K562 (cell line): Measurements from ENCODE around the gene BTN3A1. TPM values are rescaled to one million over a fixed set of nuclear protein-coding genes. Genes with fewer than 3 reads are reported as not detected.

ENCODE experiments used
- ATAC-seq: fragments of 200-7000 bp; cut with Tn5 transposase; 3 replicates; pipeline ENCODE4 v1.9.1; 2020; ENCODE audit warnings: moderate library complexity
- BruUV-seq: library from RNA; stranded (reverse); fragments of 400-500 nt; replicated peaks from 2 replicates; lab custom pipeline; 2021; lab: Mats Ljungman, UMichigan
- CTCF ChIA-PET: fragments of 300-600 bp; formaldehyde crosslinking; extraction: SDS; loops from one replicate; lab custom pipeline; 2021; ENCODE audit warnings: low intra/inter-chr PET ratio; lab: Yijun Ruan, JAX
- POLR2A ChIA-PET: fragments of 300-600, 350-650 bp; sonication (Branson Sonifier 250); formaldehyde crosslinking; extraction: SDS; loops from one replicate; lab custom pipeline; 2021; ENCODE audit warnings: antibody characterized with exemption, inconsistent platforms; lab: Yijun Ruan, JAX
- DNase-seq, 4 experiments: peaks; one replicate each; pipeline versions ENCODE4 v3.0.0 to v3.0.0-alpha.2; 2011 to 2018; ENCODE audit warnings: low spot score in 3 of 4, mixed read lengths in 3 of 4; ENCODE audit errors: extremely low read depth in 1 of 4
- FAIRE-seq: peaks from 2 replicates; lab custom pipeline; 2011; peaks lifted over from hg19 to GRCh38; lab: Jason Lieb, UNC
- H2AFZ ChIP-seq: 2 replicates; pipeline ENCODE4 v1.6.0; 2011; ENCODE audit warnings: low read depth, low read length, control low read depth, inconsistent platforms
- H3K27ac ChIP-seq: fragments of 200-600 bp; 3 replicates; pipeline ENCODE4 v1.8.0; 2011; ENCODE audit warnings: low read depth, mild to moderate bottlenecking, control low read depth, inconsistent platforms, low read length, moderate library complexity, mixed read lengths; ENCODE audit errors: extremely low read depth
- H3K27me3 ChIP-seq, 2 experiments: fragments of 300-600 bp in 1 of 2; 2 replicates in 1 of 2; 3 replicates in 1 of 2; pipeline versions ENCODE4 v1.6.0 to v1.8.0; 2011; ENCODE audit warnings: inconsistent platforms in 2 of 2, low read length in 2 of 2, mild to moderate bottlenecking in 1 of 2, mixed read lengths in 1 of 2, moderate library complexity in 1 of 2; ENCODE audit not compliant: control insufficient read depth in 2 of 2, insufficient read depth in 2 of 2
- H3K36me3 ChIP-seq: fragments of 300-600 bp; 3 replicates; pipeline ENCODE4 v1.8.0; 2011; ENCODE audit warnings: mild to moderate bottlenecking, low read length, inconsistent platforms; ENCODE audit not compliant: control insufficient read depth, insufficient read depth
- H3K4me1 ChIP-seq, 2 experiments: fragments of 200-600 bp in 1 of 2; replicated peaks in 1 of 2; 2 replicates in 1 of 2; 3 replicates in 1 of 2; pipeline versions ENCODE4 v1.5.1 to v1.8.0; 2011; ENCODE audit warnings: inconsistent platforms in 2 of 2, low read length in 2 of 2, mild to moderate bottlenecking in 1 of 2, mixed read lengths in 1 of 2, moderate library complexity in 1 of 2; ENCODE audit not compliant: control insufficient read depth in 2 of 2, insufficient read depth in 2 of 2
- H3K4me2 ChIP-seq: 2 replicates; pipeline ENCODE4 v1.6.1; 2011; ENCODE audit warnings: low read length, control low read depth, inconsistent platforms, mixed read lengths; ENCODE audit not compliant: insufficient read depth
- H3K4me3 ChIP-seq: fragments of 200-600 bp; sonication (generic), shearing (Covaris generic); 2 replicates; pipeline ENCODE4 v1.5.1; 2016; ENCODE audit warnings: control low read depth, inconsistent platforms
- H3K79me2 ChIP-seq: fragments of 200-600 bp; 3 replicates; pipeline ENCODE4 v1.8.0; 2011; ENCODE audit warnings: low read length, inconsistent platforms; ENCODE audit not compliant: control insufficient read depth, insufficient read depth
- H3K9ac ChIP-seq, 2 experiments: 2 replicates each; pipeline versions ENCODE4 v1.6.0 to v1.6.1; 2011; ENCODE audit warnings: low read depth in 2 of 2, low read length in 2 of 2, control low read depth in 1 of 2, inconsistent platforms in 1 of 2, mild to moderate bottlenecking in 1 of 2, mixed read lengths in 1 of 2; ENCODE audit not compliant: insufficient read depth in 1 of 2
- H3K9me1 ChIP-seq: one replicate; pipeline ENCODE4 v1.6.0; 2011; ENCODE audit warnings: inconsistent platforms, mild to moderate bottlenecking, low read length, moderate library complexity; ENCODE audit not compliant: control insufficient read depth, insufficient read depth
- H3K9me3 ChIP-seq: replicated peaks from 2 replicates; pipeline ENCODE4 v1.5.1; 2011; ENCODE audit warnings: low read depth, low read length, inconsistent platforms; ENCODE audit not compliant: control insufficient read depth, insufficient read depth
- H4K20me1 ChIP-seq: replicated peaks from 2 replicates; pipeline ENCODE4 v1.6.1; 2011; ENCODE audit warnings: low read length, inconsistent platforms, mixed read lengths; ENCODE audit not compliant: control insufficient read depth, insufficient read depth
- BCOR ChIP-seq: fragments of 450-650 bp; IDR thresholded peaks from 2 replicates; pipeline ENCODE4 v1.6.1; 2016
- CBX8 ChIP-seq: fragments of 200-600 bp; sonication (generic); IDR thresholded peaks from 2 replicates; pipeline ENCODE4 v1.6.1; 2012; ENCODE audit warnings: borderline replicate concordance, mixed run types, low read depth, mild to moderate bottlenecking, moderate library complexity, mixed read lengths, low read length, control low read depth, inconsistent platforms; ENCODE audit not compliant: poor library complexity, severe bottlenecking; ENCODE audit errors: extremely low read depth
- DLX4 ChIP-seq: fragments of 250-450 bp; sonication (Bioruptor Pico); IDR thresholded peaks from 2 replicates; pipeline ENCODE4 v1.6.1; 2021; ENCODE audit warnings: mild to moderate bottlenecking
- ELF2 ChIP-seq: fragments of 250-450 bp; sonication (Bioruptor Pico); IDR thresholded peaks from 2 replicates; pipeline ENCODE4 v1.5.0; 2021; ENCODE audit warnings: mild to moderate bottlenecking
- GTF2B ChIP-seq: IDR thresholded peaks from 2 replicates; pipeline ENCODE4 v1.6.1; 2011; ENCODE audit not compliant: insufficient read length; ENCODE audit errors: extremely low read depth
- HNRNPH1 ChIP-seq: fragments of 200-400 bp; formaldehyde crosslinking; optimal IDR thresholded peaks from 2 replicates; pipeline ENCODE3; 2017; ENCODE audit warnings: low read depth, mild to moderate bottlenecking, low read length, moderate library complexity
- KLF1 ChIP-seq: fragments of 450-650 bp; IDR thresholded peaks from 2 replicates; pipeline ENCODE4 v1.6.1; 2016; ENCODE audit warnings: missing genetic modification characterization, missing compliant biosample characterization
- NFYB ChIP-seq: IDR thresholded peaks from 2 replicates; pipeline ENCODE4 v1.6.1; 2011; ENCODE audit warnings: mild to moderate bottlenecking, moderate library complexity; ENCODE audit not compliant: insufficient read length; ENCODE audit errors: extremely low read depth
- SAP30 ChIP-seq: fragments of 200-600 bp; sonication (generic); IDR thresholded peaks from 2 replicates; pipeline ENCODE4 v1.6.1; 2012; ENCODE audit warnings: borderline replicate concordance, low read depth, mild to moderate bottlenecking, moderate library complexity, low read length, control low read depth, inconsistent platforms; ENCODE audit not compliant: insufficient read depth, poor library complexity, severe bottlenecking
- ZNF398 ChIP-seq: fragments of 250-450 bp; sonication (Bioruptor Pico); IDR thresholded peaks from 2 replicates; pipeline ENCODE4 v1.8.0; 2021; ENCODE audit warnings: moderate library complexity, mild to moderate bottlenecking, inconsistent platforms
- WGBS: fragments of 100-300 bp; shearing (Covaris generic); methylation state at CpG from one replicate; pipeline ENCODE4 v1.1.6; 2016; ENCODE audit warnings: low coverage, mixed read lengths; ENCODE audit not compliant: insufficient coverage; ENCODE audit errors: missing lambda C conversion rate; 5-methylcytosine and 5-hydroxymethylcytosine counted together
- in situ Hi-C: fragments of 300-500 bp; cut with MboI; formaldehyde crosslinking; loops from 4 replicates; pipeline ENCODE4 v1.15.0; 2018; ENCODE audit warnings: inconsistent platforms, mixed read lengths
- intact Hi-C: fragments of 100-400 bp; cut with micrococcal nuclease; formaldehyde crosslinking; loops from 2 replicates; pipeline ENCODE4 v1.14.2; 2022
- polyA plus RNA-seq, 8 experiments: library from polyadenylated mRNA; depleted of rRNA in 4 of 8; stranded (reverse) in 5 of 8; unstranded in 3 of 8; fragments of >200 nt; fragmentation: Nextera tagmentation in 2 of 8; fragmentation: Illumina TruSeq in 1 of 8; extraction: Ambion mirVana in 2 of 8; extraction: Trizol in 1 of 8; gene quantifications; 2 replicates each; pipeline versions ENCODE4 v1.2.1 to v1.2.3, GENCODE V29; 2011 to 2014; ENCODE audit warnings: inconsistent platforms in 1 of 8, missing spikeins in 1 of 8
- total RNA-seq, 7 experiments: library from RNA; depleted of rRNA in 6 of 7; stranded (reverse); fragments of >200 nt in 6 of 7; fragmentation: Illumina TruSeq in 2 of 7; extraction: Trizol in 2 of 7; gene quantifications; 2 replicates each; pipeline versions ENCODE4 v1.2.1 to v1.2.3, GENCODE V29; 2011 to 2021; ENCODE audit warnings: low replicate concordance in 1 of 7

BTN3A1 gene
- total and polyA plus RNA-seq, 9 of the 15 experiments (the other 6 are each of a cell fraction or from before 2014, with no cell fraction given), result 0.84 to 8.5 (median 3.9) TPM

GRCh38 chr6:26360451-26361416 is 41.3 kb upstream of the BTN3A1 start:
- ChIA-PET CTCF (no interaction called here), POLR2A (interaction anchor here (0.8 to 2.0 kb wide), 2 partner anchors 16 to 21 kb away, joined by 4 read pairs; no protein-coding TSS in a partner anchor)
- intact Hi-C loops (no loop called here), in situ Hi-C loops (no loop called here)
- H3K27ac ChIP-seq, result no peak overlapping the region
- no peak for FAIRE-seq
- no peaks in the 10 kb centered on the region for H3K27me3 ChIP-seq
- H3K4me2 ChIP-seq, result no peak overlapping the region
- TF ChIP-seq ELF2 (CRISPR knock-in tag), result no peak
- no peak for TF ChIP-seq SAP30
- no peak for TF ChIP-seq GTF2B
- no peak for TF ChIP-seq BCOR
- no peak for TF ChIP-seq NFYB
- TF ChIP-seq ZNF398 (CRISPR knock-in tag), result no peak
- no peak for TF ChIP-seq CBX8
- no peak for TF ChIP-seq DLX4 (CRISPR knock-in tag)
- no peak for TF ChIP-seq KLF1
- no peak for TF ChIP-seq HNRNPH1
- 70% methylated on average over 14 of the region's 14 CpGs for WGBS
- no peak for DNase-seq
- ATAC-seq, result no peak
- H2AFZ ChIP-seq, result no peak overlapping the region
- no peaks in the 10 kb centered on the region for H3K9me3 ChIP-seq
- H3K36me3 ChIP-seq, result no peaks in the 10 kb centered on the region
- H3K79me2 ChIP-seq, result no peaks in the 10 kb centered on the region
- peaks cover 11 to 18% of the 10 kb centered on the region in 2 experiments for H3K4me1 ChIP-seq
- H3K9me1 ChIP-seq, result no peaks in the 10 kb centered on the region
- no peaks in the 10 kb centered on the region for H4K20me1 ChIP-seq
- H3K4me3 ChIP-seq, result no peak overlapping the region
- H3K9ac ChIP-seq, result no peak overlapping the region
- BruUV-seq, result no TSS peak
